Colonic mucosa (tissue), 4 donors: ENCODE measurements around the gene RLN3. TPM values are rescaled to one million over a fixed set of nuclear protein-coding genes. Genes with fewer than 3 reads are reported as not detected.

Experiments used
- DNase-seq: peaks from one replicate; pipeline ENCODE4 v3.0.0-alpha.2; 2020
- H3K27ac ChIP-seq: fragments of 200-600 bp; one replicate; pipeline ENCODE4 v1.8.0; 2021
- H3K27me3 ChIP-seq: fragments of 200-600 bp; one replicate; pipeline ENCODE4 v1.8.0; 2021
- H3K36me3 ChIP-seq: fragments of 200-600 bp; one replicate; pipeline ENCODE4 v1.8.0; 2021
- H3K4me1 ChIP-seq: fragments of 200-600 bp; one replicate; pipeline ENCODE4 v1.8.0; 2021; ENCODE audit warnings: mild to moderate bottlenecking
- H3K4me3 ChIP-seq: fragments of 200-600 bp; one replicate; pipeline ENCODE4 v1.8.0; 2021
- H3K9ac ChIP-seq, 2 donors: one replicate each; pipeline ENCODE4 v1.7.0; 2013; ENCODE audit warnings: control low read depth in 2 of 2, low read depth in 2 of 2, low read length in 2 of 2
- H3K9me3 ChIP-seq: fragments of 200-600 bp; one replicate; pipeline ENCODE4 v1.8.0; 2021
- CTCF ChIP-seq: fragments of 200-600 bp; IDR thresholded peaks from one replicate; pipeline ENCODE4 v1.8.0; 2022; ENCODE audit warnings: antibody characterized with exemption, mild to moderate bottlenecking
- intact Hi-C: fragments of 100-400 bp; cut with DNase I; formaldehyde crosslinking; loops from one replicate; pipeline ENCODE4 v1.14.1; 2022
- total RNA-seq, 2 donors: library from RNA; stranded (reverse); fragmentation: NEBNext Ultra II Directional in 1 of 2; extraction: Animal tissue kit (Norgen Biotek cat#: 25700) in 1 of 2; gene quantifications; one replicate each; pipeline ENCODE4 v1.2.1, GENCODE V29; 2021
- donor health status: healthy.
- donor health status: DM: no; HTN: no; CAD: no.
- donor health status: DM: no; HTN: no; CAD: no.

Gene RLN3
- total RNA-seq, 2 donors from 2014 or later = not detected

- no peaks in the 10 kb centered on the region for H3K9me3 ChIP-seq
- no peaks in the 10 kb centered on the region for H3K36me3 ChIP-seq
- no peak overlapping the region for H3K27ac ChIP-seq
- peaks cover 4% of the 10 kb centered on the region for H3K27me3 ChIP-seq
- no peak overlapping the region for H3K4me3 ChIP-seq
- intact Hi-C loops = no loop called here
- no peak for TF ChIP-seq CTCF
- peaks cover 3% of the 10 kb centered on the region for H3K4me1 ChIP-seq
- DNase-seq = no peak
- H3K9ac ChIP-seq = no peak overlapping the region
Measured at GRCh38 chr19:14055396-14055795, 27.4 kb downstream of the RLN3 start.

- DNase-seq = no peak
- no peak overlapping the region for H3K9ac ChIP-seq
- H3K4me3 ChIP-seq = no peak overlapping the region
- no peak overlapping the region for H3K27ac ChIP-seq
- H3K36me3 ChIP-seq = no peaks in the 10 kb centered on the region
- intact Hi-C loops = no loop called here
- TF ChIP-seq CTCF = no peak
- peaks cover 3% of the 10 kb centered on the region for H3K4me1 ChIP-seq
- H3K27me3 ChIP-seq = peaks cover 4% of the 10 kb centered on the region
- no peaks in the 10 kb centered on the region for H3K9me3 ChIP-seq
Measured at GRCh38 chr19:14056069-14056666, 28.2 kb downstream of the RLN3 start.

- Histone ChIP-seq H3K27me3 (peaks cover 4% of the 10 kb centered on the region), H3K9ac (no peak overlapping the region), H3K4me1 (peaks cover 3% of the 10 kb centered on the region), H3K4me3 (no peak overlapping the region), H3K27ac (no peak overlapping the region), H3K9me3 (no peaks in the 10 kb centered on the region), H3K36me3 (no peaks in the 10 kb centered on the region)
- DNase-seq = no peak
- TF ChIP-seq CTCF = no peak
- intact Hi-C loops = no loop called here
Measured at GRCh38 chr19:14056741-14057356, 28.9 kb downstream of the RLN3 start.

GRCh38 chr19:14058182-14059092 is 30.5 kb downstream of the RLN3 start:
- no peak for TF ChIP-seq CTCF
- H3K27me3 ChIP-seq = peaks cover 4% of the 10 kb centered on the region
- intact Hi-C loops = no loop called here
- DNase-seq = no peak
- H3K9ac ChIP-seq = no peak overlapping the region
- peaks cover 3% of the 10 kb centered on the region for H3K4me1 ChIP-seq
- H3K4me3 ChIP-seq = no peak overlapping the region
- no peak overlapping the region for H3K27ac ChIP-seq
- H3K9me3 ChIP-seq = no peaks in the 10 kb centered on the region
- no peaks in the 10 kb centered on the region for H3K36me3 ChIP-seq

- Histone ChIP-seq H3K27ac (no peak overlapping the region), H3K9me3 (no peaks in the 10 kb centered on the region), H3K27me3 (peaks cover 4% of the 10 kb centered on the region), H3K4me3 (no peak overlapping the region), H3K9ac (no peak overlapping the region), H3K4me1 (peaks cover 3% of the 10 kb centered on the region), H3K36me3 (no peaks in the 10 kb centered on the region)
- DNase-seq = no peak
- intact Hi-C loops = no loop called here
- TF ChIP-seq CTCF = peak; percentile 48
Measured at GRCh38 chr19:14059093-14059480, 31.1 kb downstream of the RLN3 start.
